HepG2 (cell line): ENCODE measurements around the gene MTMR1. TPM values are rescaled to one million over a fixed set of nuclear protein-coding genes. Genes with fewer than 3 reads are reported as not detected.

Experiments used
- ATAC-seq: fragments of 200-7000 bp; cut with Tn5 transposase; 3 replicates; pipeline ENCODE4 v1.9.1; 2020; ENCODE audit warnings: mild to moderate bottlenecking, moderate library complexity
- BruUV-seq: library from RNA; stranded (reverse); fragments of 400-500 nt; replicated peaks from 2 replicates; lab custom pipeline; 2021; lab: Mats Ljungman, UMichigan
- CTCF ChIA-PET: fragments of 300-600 bp; formaldehyde crosslinking; extraction: SDS; loops from one replicate; lab custom pipeline; 2021; ENCODE audit warnings: low total read pairs, inconsistent platforms, low intra/inter-chr PET ratio; lab: Yijun Ruan, JAX
- POLR2A ChIA-PET: fragments of 350-600 bp; sonication (Branson Sonifier 250); formaldehyde crosslinking; loops from one replicate; lab custom pipeline; 2020; ENCODE audit warnings: antibody characterized with exemption, inconsistent platforms; lab: Yijun Ruan, JAX
- DNase-seq: peaks from one replicate; pipeline ENCODE4 v3.0.0-alpha.2; 2015; ENCODE audit warnings: low spot score
- FAIRE-seq: peaks from 3 replicates; lab custom pipeline; 2011; peaks lifted over from hg19 to GRCh38; lab: Jason Lieb, UNC
- H2AFZ ChIP-seq: one replicate; pipeline ENCODE4 v1.6.1; 2011; ENCODE audit warnings: low read length, inconsistent platforms
- H3K27ac ChIP-seq: fragments of 300-600 bp; 3 replicates; pipeline ENCODE4 v1.8.0; 2011; ENCODE audit warnings: mixed run types, mild to moderate bottlenecking, mixed read lengths, low read length, inconsistent platforms; ENCODE audit not compliant: insufficient read depth; ENCODE audit errors: extremely low read length
- H3K27me3 ChIP-seq, 2 experiments: fragments of 200-600 bp in 1 of 2; 2 replicates in 1 of 2; 3 replicates in 1 of 2; pipeline versions ENCODE4 v1.6.0 to v1.8.0; 2011; ENCODE audit warnings: low read length in 2 of 2, mild to moderate bottlenecking in 2 of 2, moderate library complexity in 2 of 2, inconsistent platforms in 1 of 2; ENCODE audit not compliant: insufficient read depth in 2 of 2, control insufficient read depth in 1 of 2
- H3K36me3 ChIP-seq, 2 experiments: fragments of 200-600 bp in 1 of 2; replicated peaks in 1 of 2; 2 replicates in 1 of 2; 3 replicates in 1 of 2; pipeline versions ENCODE4 v1.5.1 to v1.8.0; 2011; ENCODE audit warnings: low read length in 2 of 2, inconsistent platforms in 1 of 2; ENCODE audit not compliant: insufficient read depth in 2 of 2, control insufficient read depth in 1 of 2
- H3K4me1 ChIP-seq: 2 replicates; pipeline ENCODE4 v1.5.1; 2012; ENCODE audit warnings: low read length, inconsistent platforms; ENCODE audit not compliant: insufficient read depth
- H3K4me2 ChIP-seq: 2 replicates; pipeline ENCODE4 v1.6.0; 2011; ENCODE audit warnings: low read depth, low read length, inconsistent platforms
- H3K4me3 ChIP-seq, 3 experiments: fragments of 200-600 bp in 1 of 3; sonication (generic), shearing (Covaris generic) in 1 of 3; replicated peaks in 1 of 3; 2 replicates each; pipeline ENCODE4 v1.5.1; 2011 to 2016; ENCODE audit warnings: low read length in 3 of 3, inconsistent platforms in 2 of 3, low read depth in 2 of 3, mild to moderate bottlenecking in 2 of 3, control low read depth in 1 of 3, mixed read lengths in 1 of 3; ENCODE audit not compliant: insufficient read depth in 1 of 3
- H3K79me2 ChIP-seq: one replicate; pipeline ENCODE4 v1.6.1; 2011; ENCODE audit warnings: low read length, inconsistent platforms; ENCODE audit not compliant: insufficient read depth
- H3K9ac ChIP-seq: 2 replicates; pipeline ENCODE4 v1.6.0; 2011; ENCODE audit warnings: mild to moderate bottlenecking, low read depth, low read length, inconsistent platforms; ENCODE audit not compliant: insufficient read depth
- H3K9me3 ChIP-seq: 2 replicates; pipeline ENCODE4 v1.5.1; 2012; ENCODE audit warnings: mild to moderate bottlenecking, low read length
- H4K20me1 ChIP-seq: 2 replicates; pipeline ENCODE4 v1.6.0; 2011; ENCODE audit warnings: inconsistent platforms, mild to moderate bottlenecking, low read length, moderate library complexity; ENCODE audit not compliant: insufficient read depth
- ATF1 ChIP-seq: IDR thresholded peaks from 2 replicates; pipeline ENCODE4 v1.6.1; 2016; ENCODE audit warnings: mild to moderate bottlenecking, control low read depth
- CREB1 ChIP-seq, 2 experiments: fragments of 450-650 bp in 1 of 2; IDR thresholded peaks; 2 replicates each; pipeline ENCODE4 v1.6.1; 2016 to 2017; ENCODE audit warnings: control low read depth in 1 of 2, mild to moderate bottlenecking in 1 of 2, missing compliant biosample characterization in 1 of 2, missing genetic modification characterization in 1 of 2
- E2F5 ChIP-seq: sonication (generic); formaldehyde crosslinking; conservative IDR thresholded peaks from 2 replicates; pipeline ENCODE4 v1.4.0; 2020; ENCODE audit warnings: missing genetic modification reagents
- GLMP ChIP-seq: sonication (generic); formaldehyde crosslinking; IDR thresholded peaks from 2 replicates; pipeline ENCODE4 v1.9.0; 2021; ENCODE audit warnings: missing genetic modification reagents, mild to moderate bottlenecking, borderline replicate concordance
- POLR2G ChIP-seq: fragments of 200-400 bp; formaldehyde crosslinking; IDR thresholded peaks from 2 replicates; pipeline ENCODE4 v1.6.1; 2018; ENCODE audit warnings: mild to moderate bottlenecking, low read depth, low read length, moderate library complexity
- ZFP37 ChIP-seq: sonication (generic); formaldehyde crosslinking; IDR thresholded peaks from 2 replicates; pipeline ENCODE4 v1.4.0; 2020; ENCODE audit warnings: missing genetic modification reagents, borderline replicate concordance
- ZNF3 ChIP-seq: IDR thresholded peaks from 2 replicates; pipeline ENCODE4 v1.7.0; 2017; ENCODE audit warnings: inconsistent platforms
- ZNF414 ChIP-seq: sonication (generic); formaldehyde crosslinking; IDR thresholded peaks from 2 replicates; pipeline ENCODE4 v1.5.0; 2020; ENCODE audit warnings: missing genetic modification reagents
- WGBS: methylation state at CpG from one replicate; pipeline ENCODE4 v1.1.6; 2017; ENCODE audit warnings: low lambda C conversion rate; 5-methylcytosine and 5-hydroxymethylcytosine counted together
- in situ Hi-C: cut with HindIII; loops from 2 replicates; pipeline ENCODE4 v1.10.0; 2017; ENCODE audit warnings: low pct_unique_long_range_greater_than_20kb; ENCODE audit not compliant: extremely low pct_ligation_motif_present
- intact Hi-C: fragments of 100-400 bp; cut with micrococcal nuclease; formaldehyde crosslinking; loops from one replicate; pipeline ENCODE4 v1.10.0; 2022; ENCODE audit not compliant: unreplicated experiment
- polyA plus RNA-seq, 8 experiments: library from polyadenylated mRNA; depleted of rRNA in 3 of 8; stranded (reverse) in 7 of 8; unstranded in 1 of 8; fragments of >200 nt; fragmentation: Illumina TruSeq in 4 of 8; extraction: Trizol in 4 of 8; gene quantifications; 2 replicates each; pipeline versions ENCODE4 v1.2.1 to v1.2.3, GENCODE V29; 2011 to 2016; ENCODE audit warnings: low read depth in 4 of 8, missing spikeins in 1 of 8, mixed read lengths in 1 of 8; ENCODE audit not compliant: insufficient read depth in 1 of 8
- total RNA-seq, 5 experiments: library from RNA; depleted of rRNA; stranded (reverse); fragments of >200 nt; fragmentation: Illumina TruSeq; extraction: Trizol; gene quantifications; 2 replicates each; pipeline ENCODE4 v1.2.3, GENCODE V29; 2016; ENCODE audit warnings: low read depth in 1 of 5
- TF ChIP-seq, protein P1 (sequence below): sonication (generic); formaldehyde crosslinking; IDR thresholded peaks from 2 replicates; pipeline ENCODE4 v1.8.0; 2022; ENCODE audit warnings: mild to moderate bottlenecking, missing genetic modification reagents, borderline replicate concordance

Gene MTMR1
- total and polyA plus RNA-seq, 2 of the 13 experiments (the other 11 are each of a cell fraction or from before 2014, with no cell fraction given), result 8.9 to 11.1 TPM

- no peak for TF ChIP-seq POLR2G
- TF ChIP-seq ZNF414 (CRISPR knock-in tag), result no peak
- TF ChIP-seq ZNF3 (CRISPR knock-in tag), result no peak
- TF ChIP-seq, protein P1, sequence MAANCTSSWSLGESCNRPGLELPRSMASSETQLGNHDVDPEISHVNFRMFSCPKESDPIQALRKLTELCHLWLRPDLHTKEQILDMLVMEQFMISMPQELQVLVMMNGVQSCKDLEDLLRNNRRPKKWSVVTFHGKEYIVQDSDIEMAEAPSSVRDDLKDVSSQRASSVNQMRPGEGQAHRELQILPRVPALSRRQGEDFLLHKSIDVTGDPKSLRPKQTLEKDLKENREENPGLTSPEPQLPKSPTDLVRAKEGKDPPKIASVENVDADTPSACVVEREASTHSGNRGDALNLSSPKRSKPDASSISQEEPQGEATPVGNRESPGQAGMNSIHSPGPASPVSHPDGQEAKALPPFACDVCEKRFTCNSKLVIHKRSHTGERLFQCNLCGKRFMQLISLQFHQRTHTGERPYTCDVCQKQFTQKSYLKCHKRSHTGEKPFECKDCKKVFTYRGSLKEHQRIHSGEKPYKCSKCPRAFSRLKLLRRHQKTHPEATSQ (CRISPR knock-in tag), result no peak
- TF ChIP-seq E2F5, result no peak
- no peak for TF ChIP-seq ATF1
- TF ChIP-seq ZFP37 (CRISPR knock-in tag), result no peak
These were observed 6.9 kb downstream of the MTMR1 start (continued) for GRCh38 chrX:150700107-150700506.

GRCh38 chrX:150701377-150701776 is 8.2 kb downstream of the MTMR1 start:
- no peaks in the 10 kb centered on the region for H3K4me1 ChIP-seq
- WGBS, result 100% methylated on average over 1 of the region's 1 CpG
- no peak overlapping the region for H3K4me2 ChIP-seq
- BruUV-seq, result no TSS peak
- FAIRE-seq (peak; percentile 43), DNase-seq (no peak), ATAC-seq (no peak)
- intact Hi-C loops, result no loop called here
- no peaks in the 10 kb centered on the region for H4K20me1 ChIP-seq
- H3K27me3 ChIP-seq, result no peaks in the 10 kb centered on the region
- POLR2A ChIA-PET, result no interaction called here
- no peak overlapping the region for H2AFZ ChIP-seq
- no peak overlapping the region for H3K4me3 ChIP-seq
- in situ Hi-C loops, result no loop called here
- CTCF ChIA-PET, result no interaction called here
- no peak overlapping the region for H3K9ac ChIP-seq
- no peak overlapping the region for H3K27ac ChIP-seq
- no peaks in the 10 kb centered on the region for H3K79me2 ChIP-seq
- TF ChIP-seq CREB1 (IDR thresholded peaks at IDR 0.05) (0 out of 2 replicates have a peak, but pooled peaks have one; percentile 5), CREB1 (CRISPR knock-in tag; IDR thresholded peaks at IDR 0.05) (no peak), GLMP (CRISPR knock-in tag) (no peak)
- no peaks in the 10 kb centered on the region for H3K9me3 ChIP-seq
- peaks cover 0 to 3% of the 10 kb centered on the region in 2 experiments; a peak in 1 of 5 replicates for H3K36me3 ChIP-seq
